ENCODE results near the gene GUCY2D.
"Not testable (repeated sequence)": the region's sequence is repeated elsewhere in the genome, so short reads cannot be mapped to it uniquely, and the experiment has no call there.

The GUCY2D gene

GRCh38 chr17:8060274-8060673 lies 57.9 kb downstream of the GUCY2D start:
- in situ Hi-C loops (cut with HindIII; ENCODE audit: low pct_unique_long_range_greater_than_20kb, low sequenced_read_pairs) = no loop called here
- DNase-seq (ENCODE audit: low read depth in 1 of 2, low spot score in 1 of 2) = peak; percentile 44 to 79
- TF ChIP-seq JUND (IDR thresholded peaks at IDR 0.05; ENCODE audit: low read depth) = no peak

- in situ Hi-C loops (cut with HindIII; ENCODE audit: low pct_unique_long_range_greater_than_20kb, low sequenced_read_pairs) = not testable (repeated sequence)
Observed at GRCh38 chr17:8061851-8062250, 59.4 kb downstream of the GUCY2D start.

GRCh38 chr17:8062435-8062806 lies 60.0 kb downstream of the GUCY2D start:
- TF ChIP-seq JUND (IDR thresholded peaks at IDR 0.05; ENCODE audit: low read depth) = no peak
- in situ Hi-C loops (cut with HindIII; ENCODE audit: low pct_unique_long_range_greater_than_20kb, low sequenced_read_pairs) = no loop called here

More at GRCh38 chr17:8061851-8062250, 59.4 kb downstream of the GUCY2D start:
- DNase-seq (ENCODE audit: low read depth in 1 of 2, low spot score in 1 of 2) = not testable (repeated sequence)

GRCh38 chr17:8062807-8063483 lies 60.5 kb downstream of the GUCY2D start:
- DNase-seq (ENCODE audit: low read depth in 1 of 2, low spot score in 1 of 2) = no peak
- TF ChIP-seq JUND (IDR thresholded peaks at IDR 0.05; ENCODE audit: low read depth) = no peak
- in situ Hi-C loops (cut with HindIII; ENCODE audit: low pct_unique_long_range_greater_than_20kb, low sequenced_read_pairs) = no loop called here

More at GRCh38 chr17:8062435-8062806, 60.0 kb downstream of the GUCY2D start:
- no peak for DNase-seq (ENCODE audit: low read depth in 1 of 2, low spot score in 1 of 2)

GRCh38 chr17:8063761-8064534 lies 61.5 kb downstream of the GUCY2D start:
- in situ Hi-C loops (cut with HindIII; ENCODE audit: low pct_unique_long_range_greater_than_20kb, low sequenced_read_pairs) = no loop called here
- TF ChIP-seq JUND (IDR thresholded peaks at IDR 0.05; ENCODE audit: low read depth) = no peak
- no peak for DNase-seq (ENCODE audit: low read depth in 1 of 2, low spot score in 1 of 2)

- in situ Hi-C loops (cut with HindIII; ENCODE audit: low pct_unique_long_range_greater_than_20kb, low sequenced_read_pairs) = no loop called here
- no peak for TF ChIP-seq JUND (IDR thresholded peaks at IDR 0.05; ENCODE audit: low read depth)
- DNase-seq (ENCODE audit: low read depth in 1 of 2, low spot score in 1 of 2) = no peak
Observed at GRCh38 chr17:8064561-8065019, 62.2 kb downstream of the GUCY2D start.

GRCh38 chr17:8066841-8067775 lies 64.7 kb downstream of the GUCY2D start:
- DNase-seq (ENCODE audit: low read depth in 1 of 2, low spot score in 1 of 2) = peak in 1 of 2 experiments; percentile 33
- no peak for TF ChIP-seq JUND (IDR thresholded peaks at IDR 0.05; ENCODE audit: low read depth)
- in situ Hi-C loops (cut with HindIII; ENCODE audit: low pct_unique_long_range_greater_than_20kb, low sequenced_read_pairs) = no loop called here

GRCh38 chr17:8067806-8068205 lies 65.4 kb downstream of the GUCY2D start:
- DNase-seq (ENCODE audit: low read depth in 1 of 2, low spot score in 1 of 2) = no peak
- in situ Hi-C loops (cut with HindIII; ENCODE audit: low pct_unique_long_range_greater_than_20kb, low sequenced_read_pairs) = no loop called here
- TF ChIP-seq JUND (IDR thresholded peaks at IDR 0.05; ENCODE audit: low read depth) = no peak

- no peak for TF ChIP-seq JUND (IDR thresholded peaks at IDR 0.05; ENCODE audit: low read depth)
- no peak for DNase-seq (ENCODE audit: low read depth in 1 of 2, low spot score in 1 of 2)
- in situ Hi-C loops (cut with HindIII; ENCODE audit: low pct_unique_long_range_greater_than_20kb, low sequenced_read_pairs) = no loop called here
Observed at GRCh38 chr17:8068736-8069586, 66.5 kb downstream of the GUCY2D start.

- DNase-seq (ENCODE audit: low read depth in 1 of 2, low spot score in 1 of 2) = no peak
- in situ Hi-C loops (cut with HindIII; ENCODE audit: low pct_unique_long_range_greater_than_20kb, low sequenced_read_pairs) = no loop called here
- no peak for TF ChIP-seq JUND (IDR thresholded peaks at IDR 0.05; ENCODE audit: low read depth)
Observed at GRCh38 chr17:8069587-8069860, 67.1 kb downstream of the GUCY2D start.
